ENCODE data around the gene BTAF1.
A peak's percentile ranks its signal among the peaks of the same experiment; 100 is the strongest.
"Not testable (repeated sequence)": the region's sequence is repeated elsewhere in the genome, so short reads cannot be mapped to it uniquely, and the experiment has no call there.

Gene BTAF1

DNA sequence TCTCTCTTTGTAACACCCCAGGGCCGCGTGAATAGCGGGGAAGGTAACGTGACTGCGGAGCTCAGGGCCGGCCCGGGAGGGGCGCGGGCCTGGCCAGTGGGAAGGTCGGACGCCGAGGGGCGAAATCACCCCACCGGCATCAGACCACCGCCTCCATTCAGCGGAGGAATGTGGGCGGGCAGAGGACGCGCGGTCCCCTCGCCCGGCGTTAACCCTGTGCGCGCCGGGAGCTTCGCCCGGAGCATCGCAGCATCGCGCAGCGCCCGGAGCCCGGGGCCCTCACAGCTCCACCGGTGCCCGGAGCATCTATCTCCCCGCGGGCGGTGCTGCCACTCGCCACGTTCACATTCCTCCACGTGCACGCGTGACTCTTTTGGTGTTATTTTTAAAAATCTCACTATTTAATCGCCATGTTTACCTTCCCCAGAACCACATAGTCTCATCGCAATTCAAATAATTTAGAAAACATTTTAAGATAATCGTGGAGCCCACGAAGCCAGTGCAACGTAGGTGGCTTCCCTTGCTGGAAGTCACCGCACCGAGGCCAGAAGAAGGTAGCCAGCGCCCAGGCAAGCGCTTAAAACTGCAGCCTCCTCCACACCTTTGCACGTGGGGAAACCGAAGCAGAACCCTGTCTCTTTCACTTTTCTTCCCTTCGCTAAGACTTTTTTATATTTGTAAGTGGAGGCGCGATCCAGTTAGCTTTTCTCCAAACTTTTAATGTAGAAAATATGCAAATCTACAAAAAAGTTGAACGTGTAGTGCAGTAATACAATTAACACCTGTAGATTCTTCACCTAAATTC, 36.1 kb upstream of the BTAF1 start:
- Histone ChIP-seq H3K36me3 (ENCODE audit: insufficient read depth, low read length) (no peaks in the 10 kb centered on the region), H3K27me3 (ENCODE audit: insufficient read depth, low read length) (no peaks in the 10 kb centered on the region), H3K79me2 (ENCODE audit: insufficient read depth, low read length) (no peaks in the 10 kb centered on the region), H3K9me2 (ENCODE audit: low read depth, low read length) (no peaks in the 10 kb centered on the region), H3K9ac (ENCODE audit: low read length) (no peak overlapping the region), H3K4me2 (ENCODE audit: low read length) (peak overlapping the region; percentile 51), H3K4me1 (ENCODE audit: insufficient read depth, low read length, severe bottlenecking) (no peaks in the 10 kb centered on the region), H3K4me3 (ENCODE audit: low read depth, low read length, poor library complexity, severe bottlenecking) (peak overlapping the region; percentile 45), H3F3A (ENCODE audit: insufficient read depth, low read length) (no peaks in the 10 kb centered on the region), H3K27ac (ENCODE audit: low read depth, low read length, poor library complexity, severe bottlenecking) (no peak overlapping the region), H3K9me3 (ENCODE audit: low read length) (no peaks in the 10 kb centered on the region), H4K20me1 (ENCODE audit: insufficient read depth, low read length) (no peaks in the 10 kb centered on the region), H2AFZ (ENCODE audit: low read length) (no peak overlapping the region)
- TF ChIP-seq, protein P1, sequence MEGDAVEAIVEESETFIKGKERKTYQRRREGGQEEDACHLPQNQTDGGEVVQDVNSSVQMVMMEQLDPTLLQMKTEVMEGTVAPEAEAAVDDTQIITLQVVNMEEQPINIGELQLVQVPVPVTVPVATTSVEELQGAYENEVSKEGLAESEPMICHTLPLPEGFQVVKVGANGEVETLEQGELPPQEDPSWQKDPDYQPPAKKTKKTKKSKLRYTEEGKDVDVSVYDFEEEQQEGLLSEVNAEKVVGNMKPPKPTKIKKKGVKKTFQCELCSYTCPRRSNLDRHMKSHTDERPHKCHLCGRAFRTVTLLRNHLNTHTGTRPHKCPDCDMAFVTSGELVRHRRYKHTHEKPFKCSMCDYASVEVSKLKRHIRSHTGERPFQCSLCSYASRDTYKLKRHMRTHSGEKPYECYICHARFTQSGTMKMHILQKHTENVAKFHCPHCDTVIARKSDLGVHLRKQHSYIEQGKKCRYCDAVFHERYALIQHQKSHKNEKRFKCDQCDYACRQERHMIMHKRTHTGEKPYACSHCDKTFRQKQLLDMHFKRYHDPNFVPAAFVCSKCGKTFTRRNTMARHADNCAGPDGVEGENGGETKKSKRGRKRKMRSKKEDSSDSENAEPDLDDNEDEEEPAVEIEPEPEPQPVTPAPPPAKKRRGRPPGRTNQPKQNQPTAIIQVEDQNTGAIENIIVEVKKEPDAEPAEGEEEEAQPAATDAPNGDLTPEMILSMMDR (IDR thresholded peaks at IDR 0.05; ENCODE audit: low read length): no peak
- TF ChIP-seq EZH2 (IDR thresholded peaks at IDR 0.05; ENCODE audit: borderline replicate concordance, low read length): no peak

DNA sequence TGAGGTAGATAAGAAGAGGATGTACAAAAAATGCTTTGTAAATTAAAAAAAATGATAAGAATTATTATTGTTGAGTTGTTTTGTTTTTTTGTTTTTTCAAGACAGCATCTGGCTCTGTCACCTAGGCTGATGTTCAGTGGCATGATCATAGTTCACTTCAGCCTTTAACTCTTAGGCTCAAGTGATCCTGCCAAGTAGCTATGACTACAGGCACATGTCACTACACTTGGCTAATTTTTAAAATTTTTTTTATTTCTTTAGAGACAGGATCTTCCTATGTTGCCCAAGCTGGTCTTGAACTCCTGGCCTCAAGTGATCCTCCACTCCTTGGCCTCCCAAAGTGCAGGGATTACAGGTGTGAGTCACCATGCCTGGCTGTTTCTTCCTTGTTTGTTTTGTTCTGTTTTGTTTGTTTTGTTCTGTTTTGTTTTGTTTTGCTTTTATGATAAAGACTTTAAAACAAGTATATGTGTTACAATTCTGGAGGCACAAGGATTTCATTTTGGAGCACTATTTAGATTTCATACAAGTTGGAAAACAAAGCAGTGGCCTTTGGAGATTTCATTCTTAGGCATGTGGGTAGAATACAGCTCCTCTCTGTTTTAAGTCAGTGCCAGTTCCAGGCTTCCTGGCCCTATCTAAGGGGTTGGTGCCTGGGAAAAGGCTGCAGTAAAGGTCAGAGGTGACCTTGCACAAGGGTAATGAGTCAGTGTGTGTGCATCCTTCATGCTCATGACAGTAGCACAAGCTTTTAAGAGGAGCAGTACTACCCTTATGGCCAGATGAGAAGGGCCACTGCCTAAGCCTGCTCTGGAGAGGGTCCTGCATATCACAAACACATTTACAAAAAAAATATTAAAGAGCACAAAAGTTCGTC, 32.2 kb upstream of the BTAF1 start:
- Histone ChIP-seq H2AFZ (ENCODE audit: low read length) (no peak overlapping the region), H3K27me3 (ENCODE audit: insufficient read depth, low read length) (no peaks in the 10 kb centered on the region), H3K4me3 (ENCODE audit: low read depth, low read length, poor library complexity, severe bottlenecking) (no peak overlapping the region), H3K36me3 (ENCODE audit: insufficient read depth, low read length) (no peaks in the 10 kb centered on the region), H3K4me2 (ENCODE audit: low read length) (no peak overlapping the region), H3K9me3 (ENCODE audit: low read length) (no peaks in the 10 kb centered on the region), H3K9me2 (ENCODE audit: low read depth, low read length) (no peaks in the 10 kb centered on the region), H3K79me2 (ENCODE audit: insufficient read depth, low read length) (no peaks in the 10 kb centered on the region), H3K27ac (ENCODE audit: low read depth, low read length, poor library complexity, severe bottlenecking) (no peak overlapping the region), H3K4me1 (ENCODE audit: insufficient read depth, low read length, severe bottlenecking) (no peaks in the 10 kb centered on the region), H3K9ac (ENCODE audit: low read length) (no peak overlapping the region), H3F3A (ENCODE audit: insufficient read depth, low read length) (no peaks in the 10 kb centered on the region), H4K20me1 (ENCODE audit: insufficient read depth, low read length) (no peaks in the 10 kb centered on the region)
- TF ChIP-seq, protein P1 (IDR thresholded peaks at IDR 0.05; ENCODE audit: low read length): no peak
- TF ChIP-seq EZH2 (IDR thresholded peaks at IDR 0.05; ENCODE audit: borderline replicate concordance, low read length): no peak

DNA sequence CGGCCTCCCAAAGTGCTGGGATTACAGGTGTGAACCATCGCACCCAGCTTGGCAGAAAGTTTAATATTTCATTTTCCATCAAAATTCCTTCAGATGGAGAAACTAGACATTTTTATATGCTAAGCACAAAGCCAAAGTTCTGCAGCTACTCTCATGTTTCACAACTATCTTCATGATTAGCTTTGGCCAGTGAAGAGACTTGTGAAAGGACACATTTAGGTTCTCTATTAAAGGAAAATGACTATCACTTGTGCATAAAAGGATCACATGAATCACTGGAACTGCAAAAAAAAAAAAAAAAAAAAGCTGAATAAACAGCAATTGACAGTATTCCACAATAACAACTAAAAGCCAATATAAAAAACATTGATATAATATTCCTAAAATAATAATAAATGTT, 30.5 kb upstream of the BTAF1 start:
- H3K9me3 ChIP-seq (ENCODE audit: low read length): no peaks in the 10 kb centered on the region
- H3K79me2 ChIP-seq (ENCODE audit: insufficient read depth, low read length): no peaks in the 10 kb centered on the region
- no peak for TF ChIP-seq EZH2 (IDR thresholded peaks at IDR 0.05; ENCODE audit: borderline replicate concordance, low read length)
- TF ChIP-seq, protein P1 (IDR thresholded peaks at IDR 0.05; ENCODE audit: low read length): no peak
- no peaks in the 10 kb centered on the region for H3K27me3 ChIP-seq (ENCODE audit: insufficient read depth, low read length)
- H3F3A ChIP-seq (ENCODE audit: insufficient read depth, low read length): no peaks in the 10 kb centered on the region
- H3K27ac ChIP-seq (ENCODE audit: low read depth, low read length, poor library complexity, severe bottlenecking): no peak overlapping the region
- H3K4me2 ChIP-seq (ENCODE audit: low read length): no peak overlapping the region
- H3K4me3 ChIP-seq (ENCODE audit: low read depth, low read length, poor library complexity, severe bottlenecking): no peak overlapping the region
- no peak overlapping the region for H3K9ac ChIP-seq (ENCODE audit: low read length)
- no peak overlapping the region for H2AFZ ChIP-seq (ENCODE audit: low read length)
- H3K4me1 ChIP-seq (ENCODE audit: insufficient read depth, low read length, severe bottlenecking): no peaks in the 10 kb centered on the region
- H3K9me2 ChIP-seq (ENCODE audit: low read depth, low read length): no peaks in the 10 kb centered on the region
- H4K20me1 ChIP-seq (ENCODE audit: insufficient read depth, low read length): no peaks in the 10 kb centered on the region
- H3K36me3 ChIP-seq (ENCODE audit: insufficient read depth, low read length): no peaks in the 10 kb centered on the region

DNA sequence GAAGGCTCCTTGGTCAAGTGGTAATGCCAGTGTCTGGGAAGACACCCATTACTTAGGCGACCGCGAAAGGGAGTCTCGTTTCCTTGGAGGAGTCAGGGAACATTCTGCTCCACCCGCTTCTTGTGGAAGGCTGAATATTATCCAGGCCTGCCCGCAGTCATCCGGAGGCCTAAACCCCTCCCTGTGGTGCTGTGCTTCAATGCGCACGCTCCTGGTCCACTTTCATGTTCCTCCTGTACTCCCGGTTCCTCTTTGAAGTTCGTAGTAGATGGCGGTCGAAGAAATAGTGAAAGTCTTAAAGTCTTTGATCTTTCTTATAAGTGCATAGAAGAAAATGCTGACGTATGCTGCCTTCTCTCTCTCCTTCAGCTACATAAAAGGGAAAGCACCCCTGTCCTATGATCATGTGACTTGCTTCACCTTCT, 29.3 kb upstream of the BTAF1 start:
- not testable (repeated sequence) for H3K79me2 ChIP-seq (ENCODE audit: insufficient read depth, low read length); H3K36me3 ChIP-seq (ENCODE audit: insufficient read depth, low read length); H3F3A ChIP-seq (ENCODE audit: insufficient read depth, low read length); H4K20me1 ChIP-seq (ENCODE audit: insufficient read depth, low read length); H3K9me2 ChIP-seq (ENCODE audit: low read depth, low read length); H3K4me3 ChIP-seq (ENCODE audit: low read depth, low read length, poor library complexity, severe bottlenecking); H3K9me3 ChIP-seq (ENCODE audit: low read length); H3K9ac ChIP-seq (ENCODE audit: low read length); H2AFZ ChIP-seq (ENCODE audit: low read length); H3K4me1 ChIP-seq (ENCODE audit: insufficient read depth, low read length, severe bottlenecking); H3K4me2 ChIP-seq (ENCODE audit: low read length); H3K27ac ChIP-seq (ENCODE audit: low read depth, low read length, poor library complexity, severe bottlenecking); H3K27me3 ChIP-seq (ENCODE audit: insufficient read depth, low read length)

Measured in OCI-LY1 (cell line).